ENCODE data around the gene PDZD2.

Gene PDZD2

DNA sequence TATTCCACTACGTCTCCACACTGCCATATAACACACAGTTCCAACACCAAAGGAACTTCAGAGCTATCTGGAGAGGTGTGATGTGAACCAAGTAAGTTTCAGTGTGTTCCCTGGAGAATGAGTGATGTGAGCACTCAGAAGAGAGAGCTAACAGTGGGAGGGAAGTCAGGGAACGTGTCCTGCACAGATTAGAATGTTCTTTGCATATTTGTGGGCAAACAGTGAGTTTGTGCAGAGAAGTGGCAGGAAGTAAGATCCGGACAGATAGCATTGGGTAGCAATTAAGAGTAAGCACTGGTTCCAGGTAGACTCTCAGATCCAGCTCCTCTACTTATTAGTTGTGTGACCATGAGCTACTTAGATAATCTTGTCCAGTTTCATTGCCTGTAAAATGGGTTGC is 206.4 kb downstream of the PDZD2 start:
- Histone ChIP-seq H3K9me3 (ENCODE audit: control insufficient read depth, insufficient read depth, low read length) (no peaks in the 10 kb centered on the region), H3K36me3 (ENCODE audit: control insufficient read depth, insufficient read depth, low read length) (no peaks in the 10 kb centered on the region), H3K4me3 (ENCODE audit: low read depth, low read length) (no peak overlapping the region), H3K4me1 (ENCODE audit: control insufficient read depth, insufficient read depth, low read length) (no peaks in the 10 kb centered on the region), H3K27me3 (ENCODE audit: control insufficient read depth, insufficient read depth, low read length) (no peaks in the 10 kb centered on the region), H3K9ac (ENCODE audit: low read depth, low read length) (no peak overlapping the region)

DNA sequence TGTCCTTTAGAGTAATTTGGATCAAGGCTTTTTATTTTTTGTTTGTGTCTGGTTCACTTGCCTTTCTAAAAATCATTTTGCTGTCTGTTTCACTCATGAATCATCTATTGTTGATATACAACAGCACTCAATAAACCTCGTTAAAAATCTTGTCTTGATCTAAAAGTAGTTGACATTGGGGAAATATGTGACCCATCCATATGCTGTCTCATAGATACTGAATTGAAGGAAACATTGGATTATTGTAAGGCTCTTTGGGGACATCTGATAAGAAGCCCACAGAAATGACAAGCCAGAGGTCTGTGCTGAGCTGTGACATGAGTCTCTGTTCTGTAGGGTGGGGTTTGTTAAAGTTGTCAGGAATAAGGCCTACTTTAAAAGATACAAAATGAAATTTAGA is 208.0 kb downstream of the PDZD2 start:
- H3K27me3 ChIP-seq (ENCODE audit: control insufficient read depth, insufficient read depth, low read length), result no peaks in the 10 kb centered on the region
- no peak overlapping the region for H3K4me3 ChIP-seq (ENCODE audit: low read depth, low read length)
- H3K36me3 ChIP-seq (ENCODE audit: control insufficient read depth, insufficient read depth, low read length), result no peaks in the 10 kb centered on the region
- no peak overlapping the region for H3K9ac ChIP-seq (ENCODE audit: low read depth, low read length)
- H3K9me3 ChIP-seq (ENCODE audit: control insufficient read depth, insufficient read depth, low read length), result no peaks in the 10 kb centered on the region
- no peaks in the 10 kb centered on the region for H3K4me1 ChIP-seq (ENCODE audit: control insufficient read depth, insufficient read depth, low read length)

DNA sequence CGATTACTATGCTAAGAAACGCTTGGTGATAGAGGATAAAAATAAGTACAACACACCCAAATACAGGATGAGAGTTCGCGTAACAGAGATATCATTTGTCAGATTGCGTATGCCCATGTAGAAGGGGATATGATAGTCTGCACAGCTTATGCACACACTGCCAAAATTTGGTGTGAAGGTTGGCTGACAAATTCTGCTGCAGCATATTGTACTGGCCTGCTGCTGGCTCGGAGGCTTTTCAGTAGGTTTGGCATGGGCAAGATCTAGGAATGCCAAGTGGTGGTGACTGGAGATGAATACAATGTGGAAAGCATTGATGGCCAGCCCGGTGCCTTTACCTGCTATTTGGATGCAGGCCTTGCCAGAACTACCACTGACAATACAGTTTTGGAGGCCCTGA is 208.4 kb downstream of the PDZD2 start:
- H3K9me3 ChIP-seq (ENCODE audit: control insufficient read depth, insufficient read depth, low read length), result no peaks in the 10 kb centered on the region
- no peak overlapping the region for H3K4me3 ChIP-seq (ENCODE audit: low read depth, low read length)
- H3K27me3 ChIP-seq (ENCODE audit: control insufficient read depth, insufficient read depth, low read length), result no peaks in the 10 kb centered on the region
- no peaks in the 10 kb centered on the region for H3K36me3 ChIP-seq (ENCODE audit: control insufficient read depth, insufficient read depth, low read length)
- no peaks in the 10 kb centered on the region for H3K4me1 ChIP-seq (ENCODE audit: control insufficient read depth, insufficient read depth, low read length)
- no peak overlapping the region for H3K9ac ChIP-seq (ENCODE audit: low read depth, low read length)

DNA sequence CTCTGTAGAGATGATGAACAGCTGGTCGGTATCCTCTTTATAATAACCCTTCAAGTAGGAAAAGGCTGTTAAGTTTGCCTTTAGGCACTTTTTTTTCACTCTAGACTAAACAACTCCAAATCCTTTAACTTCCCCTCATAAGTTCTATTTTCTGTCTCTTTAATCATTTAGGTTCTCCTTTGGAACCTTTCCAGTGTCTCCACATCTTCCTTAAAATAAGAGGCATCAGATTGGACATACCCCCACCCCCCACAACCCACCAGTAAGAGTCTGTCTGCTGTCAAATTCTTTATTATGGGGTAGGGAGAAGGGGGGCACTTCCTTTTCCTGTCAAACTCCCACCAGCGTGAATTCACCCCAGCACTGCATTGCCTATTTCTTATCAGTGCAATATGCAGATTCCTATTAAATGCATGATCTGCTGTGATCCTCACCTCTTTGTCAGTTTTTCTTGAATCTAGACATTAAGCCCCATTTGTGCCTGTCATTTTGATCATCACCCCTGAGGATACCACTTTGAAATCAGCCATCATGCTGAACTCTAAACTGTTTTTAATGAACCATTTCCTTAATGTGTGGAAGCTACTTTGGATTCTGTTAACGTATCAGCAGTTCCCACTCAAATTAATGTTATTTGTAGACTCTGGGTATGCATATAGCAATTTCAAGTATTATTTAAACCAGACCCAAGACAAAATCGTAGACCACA is 212.2 kb downstream of the PDZD2 start:
- H3K4me3 ChIP-seq (ENCODE audit: low read depth, low read length), result no peak overlapping the region

DNA sequence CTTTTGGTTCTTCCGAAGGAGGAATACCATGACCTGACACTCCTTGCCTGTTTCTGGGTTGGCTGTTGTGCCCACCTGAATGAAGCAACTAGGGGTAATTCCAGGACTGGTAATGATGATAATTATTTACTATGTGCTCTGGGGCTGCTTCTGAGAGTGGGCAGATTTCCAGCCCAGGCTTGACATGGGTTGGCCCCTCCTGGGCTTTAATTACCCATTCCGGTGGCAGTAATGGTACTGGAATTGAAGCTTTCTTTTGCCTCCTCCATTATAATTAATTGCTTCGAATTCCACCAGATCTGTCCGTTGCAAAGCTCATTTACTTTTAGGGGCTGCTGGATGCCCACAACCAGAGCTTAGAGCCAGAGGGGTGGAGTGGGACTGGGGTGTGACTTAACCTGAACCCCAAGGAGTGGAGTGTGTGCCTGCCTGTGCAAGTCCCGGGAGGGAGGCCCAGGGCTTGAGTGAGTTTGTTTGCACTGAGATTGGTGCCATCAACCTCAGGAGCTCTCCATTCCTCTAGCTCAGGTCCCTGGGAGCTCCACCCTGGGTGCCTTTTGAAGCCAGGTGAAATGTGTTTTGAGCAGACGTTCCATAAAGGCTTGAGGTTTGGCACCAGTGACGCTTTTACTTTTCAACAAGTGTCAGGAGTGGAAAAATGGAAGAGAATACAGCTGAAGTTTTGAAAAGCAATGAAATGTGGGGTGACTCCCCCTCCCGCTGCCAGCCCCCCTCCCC is 214.6 kb downstream of the PDZD2 start:
- Histone ChIP-seq H3K36me3 (ENCODE audit: control insufficient read depth, insufficient read depth, low read length) (no peaks in the 10 kb centered on the region), H3K9me3 (ENCODE audit: control insufficient read depth, insufficient read depth, low read length) (no peaks in the 10 kb centered on the region), H3K4me3 (ENCODE audit: low read depth, low read length) (peak overlapping the region; percentile 89), H3K27me3 (ENCODE audit: control insufficient read depth, insufficient read depth, low read length) (no peaks in the 10 kb centered on the region), H3K9ac (ENCODE audit: low read depth, low read length) (no peak overlapping the region), H3K4me1 (ENCODE audit: control insufficient read depth, insufficient read depth, low read length) (peaks cover 11% of the 10 kb centered on the region)

More for the DNA sequence above, 212.2 kb downstream of the PDZD2 start:
- peaks cover 11% of the 10 kb centered on the region for H3K4me1 ChIP-seq (ENCODE audit: control insufficient read depth, insufficient read depth, low read length)
- no peaks in the 10 kb centered on the region for H3K9me3 ChIP-seq (ENCODE audit: control insufficient read depth, insufficient read depth, low read length)
- H3K27me3 ChIP-seq (ENCODE audit: control insufficient read depth, insufficient read depth, low read length), result no peaks in the 10 kb centered on the region
- H3K36me3 ChIP-seq (ENCODE audit: control insufficient read depth, insufficient read depth, low read length), result no peaks in the 10 kb centered on the region
- no peak overlapping the region for H3K9ac ChIP-seq (ENCODE audit: low read depth, low read length)

DNA sequence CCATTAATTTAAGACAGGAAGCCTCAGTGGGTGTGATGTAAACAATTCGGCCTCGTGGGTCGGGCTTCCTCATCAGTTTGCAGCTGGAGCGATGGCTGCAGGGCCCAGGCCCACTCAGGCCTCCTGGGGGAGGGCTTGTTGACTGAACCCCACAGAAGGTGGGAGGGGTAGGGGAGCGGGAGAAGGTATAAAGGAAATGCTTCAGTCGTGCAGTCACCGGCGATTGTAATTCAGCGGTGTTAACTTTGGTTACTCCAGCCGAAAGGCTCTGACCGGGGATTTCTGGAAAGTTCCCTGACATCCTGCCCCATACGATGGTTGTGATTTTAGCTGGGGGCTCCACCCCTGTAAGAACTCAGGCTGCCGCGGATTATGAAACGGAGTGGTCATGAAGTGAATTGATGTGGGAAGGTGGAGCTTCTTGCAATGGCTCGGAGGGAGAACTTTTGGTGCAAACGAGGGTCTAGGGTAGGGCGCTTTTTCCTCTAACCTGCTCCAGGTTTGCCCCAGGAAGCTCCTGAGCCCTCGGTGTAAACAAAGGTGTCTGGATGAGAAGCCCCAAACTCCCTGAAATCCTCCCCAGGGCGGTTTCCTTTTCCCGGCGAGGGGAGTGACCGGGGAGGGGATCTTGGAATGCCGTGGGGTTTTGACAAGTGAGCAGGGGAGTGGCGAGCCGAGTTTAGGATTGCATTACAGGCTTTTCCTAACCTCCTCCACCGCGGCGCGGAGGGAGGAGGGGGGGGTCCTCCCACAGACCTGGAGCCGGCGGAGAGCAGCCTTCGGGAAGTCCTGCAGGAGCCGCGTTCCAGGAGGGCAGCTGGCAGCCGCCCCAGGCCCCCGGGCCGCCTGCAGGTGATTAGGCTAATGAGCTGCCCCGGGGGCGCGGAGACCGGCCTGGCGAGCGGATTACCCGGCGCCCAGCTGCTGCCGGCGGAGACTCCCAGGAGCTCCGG is 215.5 kb downstream of the PDZD2 start:
- Histone ChIP-seq H3K4me1 (ENCODE audit: control insufficient read depth, insufficient read depth, low read length) (peaks cover 11% of the 10 kb centered on the region), H3K4me3 (ENCODE audit: low read depth, low read length) (peak overlapping the region; percentile 89), H3K36me3 (ENCODE audit: control insufficient read depth, insufficient read depth, low read length) (no peaks in the 10 kb centered on the region), H3K27me3 (ENCODE audit: control insufficient read depth, insufficient read depth, low read length) (no peaks in the 10 kb centered on the region), H3K9ac (ENCODE audit: low read depth, low read length) (peak overlapping the region; percentile 84), H3K9me3 (ENCODE audit: control insufficient read depth, insufficient read depth, low read length) (no peaks in the 10 kb centered on the region)

DNA sequence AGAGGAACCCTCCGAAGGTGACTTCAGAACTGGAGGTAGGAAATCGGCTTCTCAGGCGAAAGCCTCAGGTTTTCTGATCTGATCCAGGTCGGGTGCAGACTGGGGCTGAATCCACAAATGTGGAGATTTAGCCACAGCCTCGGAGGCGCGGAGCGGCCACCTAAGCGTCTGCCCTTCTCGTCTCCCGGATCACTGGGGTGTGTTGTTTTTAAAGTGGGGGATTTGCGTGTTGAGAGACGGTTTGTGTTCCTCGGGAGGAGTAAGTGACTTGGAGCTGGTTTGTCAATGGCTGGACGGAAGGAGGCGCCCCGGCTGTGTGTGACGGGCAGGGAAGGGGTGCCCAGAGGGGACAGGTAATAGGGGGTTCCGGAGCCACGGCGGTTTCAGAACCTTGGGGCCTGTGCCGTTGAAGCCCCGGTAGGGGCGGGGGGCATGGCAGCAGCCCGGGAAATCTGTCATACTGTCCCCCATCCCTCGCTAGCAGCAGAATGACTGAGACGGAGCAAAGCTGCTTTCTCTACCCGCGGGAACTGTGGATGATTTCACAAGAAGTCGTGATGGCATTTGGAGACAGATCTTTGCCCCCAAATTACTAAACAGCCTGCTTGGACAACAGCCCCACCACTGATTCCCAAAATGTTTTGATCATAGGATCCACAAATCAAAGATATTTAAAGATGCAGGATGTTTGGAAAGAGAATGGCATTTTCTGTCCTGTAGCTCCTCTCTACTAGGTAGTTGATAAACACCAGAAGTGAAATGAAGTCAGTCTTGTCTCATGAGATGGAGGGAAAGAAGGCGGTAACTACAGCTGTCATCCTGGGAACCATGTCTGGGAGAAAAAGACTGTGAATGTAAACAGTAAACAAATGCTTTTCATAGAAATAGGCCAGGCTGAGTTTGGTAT is 216.5 kb downstream of the PDZD2 start:
- Histone ChIP-seq H3K36me3 (ENCODE audit: control insufficient read depth, insufficient read depth, low read length) (no peaks in the 10 kb centered on the region), H3K4me1 (ENCODE audit: control insufficient read depth, insufficient read depth, low read length) (peaks cover 11% of the 10 kb centered on the region), H3K4me3 (ENCODE audit: low read depth, low read length) (peak overlapping the region; percentile 89), H3K27me3 (ENCODE audit: control insufficient read depth, insufficient read depth, low read length) (no peaks in the 10 kb centered on the region), H3K9me3 (ENCODE audit: control insufficient read depth, insufficient read depth, low read length) (no peaks in the 10 kb centered on the region), H3K9ac (ENCODE audit: low read depth, low read length) (peak overlapping the region; percentile 84)

DNA sequence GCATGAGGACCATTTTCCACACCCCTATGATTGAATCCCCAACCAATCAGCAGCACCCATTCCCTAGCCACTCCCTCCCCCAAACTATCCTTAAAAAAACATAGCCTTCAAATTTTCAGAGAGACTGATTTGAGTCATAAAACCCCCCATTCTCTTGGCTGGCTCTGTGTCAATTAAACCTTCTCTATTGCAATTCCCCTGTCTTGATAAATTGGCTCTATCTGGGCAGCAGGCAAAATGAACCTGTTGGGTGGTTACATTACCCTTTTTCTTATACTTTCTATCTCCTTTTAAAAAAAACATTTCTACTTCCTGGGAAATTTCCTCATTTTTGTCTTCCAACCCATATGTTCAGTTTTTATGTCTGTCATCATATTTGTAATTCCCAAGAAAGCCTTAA is 220.2 kb downstream of the PDZD2 start:
- H3K27me3 ChIP-seq (ENCODE audit: control insufficient read depth, insufficient read depth, low read length), result no peaks in the 10 kb centered on the region
- no peak overlapping the region for H3K4me3 ChIP-seq (ENCODE audit: low read depth, low read length)
- H3K9me3 ChIP-seq (ENCODE audit: control insufficient read depth, insufficient read depth, low read length), result no peaks in the 10 kb centered on the region

DNA sequence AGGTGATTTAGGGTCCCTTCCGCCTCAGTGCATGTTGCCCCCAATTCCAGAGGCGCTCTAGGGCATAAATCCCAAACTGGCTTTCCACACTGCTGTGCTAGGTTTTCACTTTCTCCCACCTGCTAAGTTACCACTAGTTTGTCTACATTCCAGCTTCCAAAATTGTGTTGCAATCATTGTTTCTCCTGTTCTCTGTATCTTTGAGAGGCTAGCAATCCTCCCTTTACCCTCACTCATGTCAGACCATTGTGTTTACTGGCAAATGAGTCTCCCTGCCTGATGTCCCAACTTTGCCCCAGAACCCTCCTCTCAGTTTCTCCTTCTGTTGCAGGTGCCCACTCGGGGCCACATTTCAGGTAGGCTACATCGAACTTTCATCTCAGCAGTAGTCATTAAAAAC is 221.3 kb downstream of the PDZD2 start:
- H3K36me3 ChIP-seq (ENCODE audit: control insufficient read depth, insufficient read depth, low read length), result no peaks in the 10 kb centered on the region
- peaks cover 3% of the 10 kb centered on the region for H3K4me1 ChIP-seq (ENCODE audit: control insufficient read depth, insufficient read depth, low read length)
- H3K4me3 ChIP-seq (ENCODE audit: low read depth, low read length), result no peak overlapping the region
- no peaks in the 10 kb centered on the region for H3K27me3 ChIP-seq (ENCODE audit: control insufficient read depth, insufficient read depth, low read length)
- H3K9me3 ChIP-seq (ENCODE audit: control insufficient read depth, insufficient read depth, low read length), result no peaks in the 10 kb centered on the region
- no peak overlapping the region for H3K9ac ChIP-seq (ENCODE audit: low read depth, low read length)

More for the DNA sequence above, 220.2 kb downstream of the PDZD2 start:
- Histone ChIP-seq H3K9ac (ENCODE audit: low read depth, low read length) (no peak overlapping the region), H3K4me1 (ENCODE audit: control insufficient read depth, insufficient read depth, low read length) (peaks cover 3% of the 10 kb centered on the region), H3K36me3 (ENCODE audit: control insufficient read depth, insufficient read depth, low read length) (no peaks in the 10 kb centered on the region)

DNA sequence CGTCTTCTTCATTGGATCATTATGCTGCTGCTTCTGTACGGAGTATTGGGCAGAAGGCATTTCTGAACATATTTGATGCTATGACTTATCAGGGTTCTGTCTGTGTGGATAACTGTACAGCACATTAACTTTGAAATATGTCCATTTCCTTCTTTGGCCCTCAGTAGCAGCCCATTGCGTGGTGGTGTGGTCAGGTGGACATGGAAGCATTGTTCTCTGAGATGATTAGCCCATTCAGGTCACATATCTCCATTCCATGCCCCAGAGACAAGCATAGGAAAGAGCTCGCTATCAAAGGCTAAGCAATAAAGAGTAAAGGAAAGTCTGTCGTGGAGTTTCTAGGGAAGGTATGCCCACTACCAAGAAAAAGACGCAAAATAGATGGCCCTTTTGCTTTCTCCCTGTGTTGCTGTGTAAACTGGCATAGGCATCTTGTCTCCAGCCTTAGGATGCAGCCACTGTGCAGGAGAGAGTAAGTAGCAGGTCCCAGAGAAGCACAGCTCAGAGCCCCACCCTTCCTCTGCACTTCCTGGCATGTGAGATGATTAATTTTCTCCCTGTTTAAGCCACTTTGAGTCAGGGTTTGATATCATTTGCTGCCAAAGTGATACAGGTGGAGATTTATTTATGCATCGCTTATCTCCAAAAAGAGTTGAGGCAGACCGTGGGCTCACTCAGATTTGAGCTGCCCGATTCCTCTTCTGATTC is 221.9 kb downstream of the PDZD2 start:
- Histone ChIP-seq H3K4me3 (ENCODE audit: low read depth, low read length) (no peak overlapping the region), H3K9me3 (ENCODE audit: control insufficient read depth, insufficient read depth, low read length) (no peaks in the 10 kb centered on the region), H3K36me3 (ENCODE audit: control insufficient read depth, insufficient read depth, low read length) (no peaks in the 10 kb centered on the region), H3K4me1 (ENCODE audit: control insufficient read depth, insufficient read depth, low read length) (no peaks in the 10 kb centered on the region), H3K27me3 (ENCODE audit: control insufficient read depth, insufficient read depth, low read length) (no peaks in the 10 kb centered on the region), H3K9ac (ENCODE audit: low read depth, low read length) (no peak overlapping the region)
